Astrocyte of the hippocampus (primary cell): ENCODE data around the gene MINDY4B.

Experiments used
- DNase-seq: peaks from one replicate; pipeline ENCODE4 v3.0.0; 2011; ENCODE audit warnings: low read depth, low spot score

Gene MINDY4B

DNA sequence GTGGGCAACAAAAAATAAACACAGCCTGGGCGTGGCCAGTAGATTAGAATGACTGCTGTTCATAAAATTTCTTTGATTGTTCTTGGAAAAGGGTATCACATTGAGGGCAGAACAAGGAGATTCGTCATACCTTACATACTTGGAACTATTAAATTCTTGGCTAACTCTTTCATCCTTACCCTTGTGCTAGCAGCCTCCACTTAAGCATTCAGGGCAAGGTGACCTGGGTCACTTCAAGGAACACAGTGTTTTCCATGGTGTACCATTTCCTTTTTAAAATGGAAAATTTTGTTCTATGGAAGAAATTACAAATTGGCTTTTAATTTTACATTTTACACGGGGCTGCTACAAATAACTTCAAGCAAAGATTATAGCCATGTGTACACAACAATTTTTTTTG is 60.8 kb downstream of the MINDY4B start:
- peak; percentile 9 for DNase-seq

DNA sequence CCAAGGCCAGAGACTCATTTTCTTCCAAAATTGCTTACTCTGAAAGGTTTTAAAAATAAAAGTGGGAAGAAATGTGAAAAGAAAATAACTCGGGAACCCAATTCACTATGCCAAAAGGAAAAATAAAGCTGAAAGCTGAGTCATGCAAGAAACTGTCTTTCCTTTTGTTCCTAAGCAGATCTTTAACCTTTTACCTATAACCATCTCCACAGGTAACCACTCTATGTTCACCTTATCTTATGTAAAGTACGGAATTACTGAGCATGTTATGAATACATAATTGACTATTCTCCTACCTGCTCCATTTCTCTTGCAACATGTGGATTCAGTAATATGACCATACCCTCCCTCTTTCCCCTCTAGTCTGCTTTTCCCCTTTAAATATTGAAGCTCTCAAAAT is 62.0 kb downstream of the MINDY4B start:
- DNase-seq, result no peak

DNA sequence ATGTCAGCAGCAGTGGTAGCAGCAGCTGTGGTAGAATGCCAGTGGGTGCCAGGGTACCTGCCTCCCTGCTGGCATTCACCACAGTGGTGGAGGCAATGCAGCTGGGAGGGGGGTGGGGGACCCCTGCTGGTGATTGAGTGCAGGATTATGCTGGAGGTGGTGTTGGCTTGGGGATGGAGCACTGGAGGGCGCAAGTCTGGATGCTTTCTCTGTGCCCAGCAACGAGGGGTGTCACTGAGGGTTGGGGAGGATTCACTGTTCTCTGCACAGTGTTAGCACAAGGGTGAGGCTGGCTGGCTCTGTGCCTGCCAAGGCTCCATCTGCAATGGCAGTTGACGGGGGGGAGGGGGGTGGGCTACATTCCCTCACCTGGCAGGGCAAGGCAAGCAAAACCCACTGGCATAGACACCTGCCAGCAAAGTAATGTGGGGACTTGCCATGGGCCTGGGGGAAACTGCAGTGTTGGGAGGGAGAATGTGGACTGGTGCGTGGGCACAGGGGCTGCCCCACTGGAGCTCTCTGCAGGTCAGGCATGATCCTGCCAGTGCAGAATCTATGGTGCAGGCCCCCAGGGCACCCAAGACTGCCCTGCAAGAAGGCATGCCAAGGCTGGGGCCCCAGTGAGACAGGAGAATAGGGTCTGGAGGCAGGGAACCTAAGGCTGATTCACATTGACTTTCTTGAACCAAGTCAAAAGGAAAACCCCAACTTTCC is 64.3 kb downstream of the MINDY4B start:
- DNase-seq, result no peak

- no peak for DNase-seq
Measured at GRCh38 chr3:150830745-150831144, 74.5 kb downstream of the MINDY4B start.

DNA sequence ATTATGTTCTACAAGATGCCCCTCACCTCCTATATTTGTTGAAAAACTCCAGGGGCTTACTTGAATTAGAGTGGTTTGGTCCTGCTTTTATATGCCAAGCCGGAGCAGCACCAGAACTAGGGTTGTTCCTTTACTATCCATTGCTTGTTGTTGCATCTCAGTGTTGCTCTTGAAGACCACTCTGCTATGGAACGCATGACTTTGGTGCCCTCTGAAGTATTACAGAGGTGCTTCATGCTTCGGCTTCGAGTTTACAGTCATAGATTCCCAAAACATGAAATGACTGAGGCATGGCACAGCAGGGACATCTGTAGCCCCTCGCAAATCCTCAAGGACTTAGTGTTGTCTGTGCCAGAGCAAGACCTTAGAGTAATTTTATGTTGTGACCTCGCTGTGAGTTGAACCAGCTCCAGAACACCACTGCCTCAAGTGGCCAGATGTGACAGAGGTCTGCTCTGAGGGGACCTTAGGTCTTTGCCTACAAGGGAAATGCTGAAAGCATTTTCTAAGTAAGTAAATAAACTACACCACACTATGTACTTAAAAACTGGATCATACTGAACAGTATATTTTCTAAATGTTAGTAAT is 75.1 kb downstream of the MINDY4B start:
- peak; percentile 7 for DNase-seq

DNA sequence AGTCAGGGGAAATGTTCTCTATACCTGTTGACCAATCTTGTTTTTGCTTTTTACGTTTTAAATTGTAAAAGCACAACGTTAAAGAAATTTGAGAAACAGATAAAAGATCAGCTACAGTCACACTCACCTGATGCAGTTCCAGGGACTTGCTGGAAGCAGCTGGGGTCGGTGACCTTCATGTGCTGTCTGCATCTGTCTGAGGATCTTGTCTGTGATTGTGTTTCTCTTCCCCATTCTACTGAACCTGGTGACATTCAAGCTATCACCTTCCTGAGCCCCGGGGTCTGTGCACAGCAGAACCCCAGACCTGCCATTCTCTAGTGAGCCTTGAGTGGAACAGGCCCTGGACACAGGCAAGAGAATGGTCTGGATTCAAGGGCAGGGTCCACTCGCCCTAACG is 75.8 kb downstream of the MINDY4B start:
- no peak for DNase-seq

DNA sequence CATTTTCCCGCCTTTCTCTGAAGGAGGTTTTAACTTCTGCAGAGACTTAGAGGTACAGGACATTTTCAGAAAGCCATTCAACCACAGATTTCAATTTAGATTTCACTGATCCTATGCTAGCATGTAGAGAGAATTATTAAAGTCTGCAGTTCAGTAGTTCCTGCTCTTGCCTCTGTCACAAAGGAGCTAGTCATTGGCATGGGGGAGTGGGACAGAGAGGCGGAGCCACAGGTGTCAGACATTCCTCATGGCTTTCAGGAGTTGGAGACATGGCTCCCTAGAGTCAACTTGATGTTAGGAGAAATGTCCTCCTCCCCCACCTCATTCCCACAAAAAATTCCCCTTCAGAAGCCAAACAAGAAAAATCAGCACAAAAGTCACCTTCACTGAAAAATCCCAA is 76.2 kb downstream of the MINDY4B start:
- no peak for DNase-seq

GRCh38 chr3:150828261-150828660 is 77.0 kb downstream of the MINDY4B start:
- DNase-seq, result no peak

- DNase-seq, result no peak
Measured at GRCh38 chr3:150826466-150827282, 78.6 kb downstream of the MINDY4B start.

- DNase-seq, result no peak
Measured at GRCh38 chr3:150825916-150826377, 79.3 kb downstream of the MINDY4B start.

DNA sequence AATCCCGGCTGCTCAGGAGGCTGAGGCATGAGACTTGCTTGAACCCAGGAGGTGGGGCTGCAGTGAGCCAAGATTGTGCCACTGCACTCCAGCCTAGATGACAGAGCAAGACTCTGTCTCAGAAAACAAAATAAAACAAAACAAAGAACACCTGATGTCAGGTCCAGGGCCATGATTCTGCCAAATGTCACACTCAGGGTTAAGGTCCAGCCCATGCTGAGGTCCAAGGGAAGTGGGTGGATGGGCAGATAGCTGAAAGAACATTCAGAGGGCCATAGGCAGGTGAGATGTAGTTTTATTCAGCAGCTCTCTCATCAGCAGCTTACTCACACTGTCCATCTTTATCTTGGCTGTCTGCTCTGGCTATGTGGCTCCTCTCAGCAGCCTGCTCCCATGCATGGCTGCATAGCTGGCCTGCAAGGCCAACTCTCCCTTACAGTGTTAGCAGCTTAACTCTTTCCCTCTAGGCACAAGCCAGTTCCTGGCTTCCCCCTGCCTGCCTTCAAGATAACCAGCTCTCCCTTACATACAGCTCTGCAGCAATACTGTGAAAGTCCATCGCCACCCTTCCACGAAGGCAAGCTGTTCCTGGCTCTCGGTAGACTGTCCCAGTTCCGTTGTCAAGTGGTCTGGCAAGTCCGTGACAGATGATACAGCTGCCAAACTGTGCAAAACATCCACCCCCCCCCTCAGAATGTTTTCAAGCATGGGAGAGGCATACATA is 79.9 kb downstream of the MINDY4B start:
- peak; percentile 7 for DNase-seq

GRCh38 chr3:150823277-150823676 is 82.0 kb downstream of the MINDY4B start:
- DNase-seq, result no peak

DNA sequence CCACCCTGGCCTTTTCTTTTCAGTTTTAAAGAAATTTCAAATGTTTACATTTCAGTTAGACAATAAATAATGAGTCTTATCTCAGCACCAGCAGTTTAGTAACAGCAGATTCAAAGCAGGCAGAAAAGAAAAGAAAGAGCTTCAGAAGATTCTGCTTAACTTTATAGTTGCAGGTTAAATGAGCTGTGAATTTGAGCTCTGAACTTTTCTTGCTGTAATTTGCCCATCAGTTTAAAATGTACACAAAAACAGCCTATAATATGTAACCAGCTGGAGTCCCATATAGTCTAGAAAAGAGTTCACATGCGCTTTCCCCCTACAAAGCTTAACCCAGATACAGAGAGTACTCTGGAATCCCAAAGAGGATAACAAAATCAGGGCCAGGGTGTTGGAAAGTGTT is 82.6 kb downstream of the MINDY4B start:
- DNase-seq, result no peak
